GM21576 (cell line): Measurements from ENCODE around the gene HPS5.
A peak's percentile ranks its signal among the peaks of the same experiment; 100 is the strongest.

Source experiments
- ATAC-seq: cut with Tn5 transposase; IDR thresholded peaks from one replicate; pipeline ENCODE4 v1.9.1; 2021; ENCODE audit warnings: mild to moderate bottlenecking, moderate library complexity; ENCODE audit not compliant: unreplicated experiment

HPS5 gene

GRCh38 chr11:18236664-18237356 lies 85.1 kb downstream of the HPS5 start, which contains the start of gene SAA4:
TSS of gene SAA4 (minus strand) at chr11:18236802. CDS start at chr11:18235926, 876 bp downstream.
- ATAC-seq: no peak

DNA sequence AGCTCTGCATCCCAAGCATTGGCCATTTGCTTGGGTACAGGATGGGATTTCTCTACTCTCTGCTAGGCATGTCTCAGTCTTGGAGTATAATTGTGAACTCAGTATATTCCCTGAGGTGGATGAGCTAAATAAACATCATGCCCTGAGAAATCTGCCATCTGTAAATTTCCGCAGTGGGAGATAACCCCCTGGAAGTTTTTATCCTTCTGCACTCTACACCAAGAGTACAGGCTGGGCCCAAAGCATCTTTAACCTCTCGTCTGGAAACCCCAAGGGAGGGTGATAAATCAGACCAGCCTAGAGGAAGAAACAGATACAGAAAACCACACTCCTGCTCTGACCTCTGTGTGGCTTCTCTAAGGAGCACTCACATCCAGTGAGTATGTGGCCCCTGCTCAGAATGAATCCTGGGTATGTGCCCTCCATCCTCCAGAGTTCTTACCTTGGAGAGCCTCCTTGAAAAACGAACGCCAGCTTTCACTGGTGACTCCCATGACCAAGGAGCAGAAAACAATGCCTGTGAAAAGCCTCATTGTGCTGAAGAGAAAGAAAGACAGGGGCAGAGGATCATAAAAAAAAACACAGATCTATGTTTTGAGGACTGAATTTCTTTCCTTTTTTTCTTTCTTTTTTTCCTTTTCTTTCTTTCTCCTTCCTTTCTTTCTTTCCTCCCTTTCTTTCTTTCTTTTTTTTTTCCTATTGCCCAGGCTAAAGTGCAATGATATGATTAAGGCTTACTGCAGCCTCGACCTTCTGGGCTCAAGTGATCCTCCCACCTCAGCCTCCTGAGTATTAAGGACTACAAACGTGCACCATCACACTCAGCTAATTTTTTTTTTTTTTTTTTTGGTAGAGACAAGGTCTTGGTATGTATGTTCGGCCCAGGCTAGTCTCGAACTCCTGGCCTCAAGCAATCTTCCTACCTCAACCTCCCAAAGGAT lies 86.3 kb downstream of the HPS5 start:
- no peak for ATAC-seq

GRCh38 chr11:18233912-18234311 lies 88.0 kb downstream of the HPS5 start:
- no peak for ATAC-seq

DNA sequence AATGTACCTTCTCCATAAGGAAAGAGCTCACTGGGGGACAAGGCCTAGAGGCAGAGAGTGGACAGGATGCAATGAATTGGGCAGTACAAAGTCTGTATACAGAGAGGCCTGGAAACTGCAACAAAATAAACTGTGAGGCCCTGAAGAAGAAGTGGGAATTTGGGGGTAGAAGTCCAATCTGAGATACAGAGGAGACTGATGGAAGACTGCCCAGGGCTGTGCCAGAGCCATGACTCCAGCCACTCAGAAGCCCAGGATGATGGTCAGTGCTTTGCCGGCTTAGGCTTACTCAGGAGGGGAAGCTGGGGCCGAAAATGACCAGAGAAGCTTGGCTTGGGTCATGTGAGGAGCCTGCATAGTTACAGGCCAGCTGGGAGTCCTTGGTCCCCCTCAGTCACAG lies 91.1 kb downstream of the HPS5 start:
- no peak for ATAC-seq

DNA sequence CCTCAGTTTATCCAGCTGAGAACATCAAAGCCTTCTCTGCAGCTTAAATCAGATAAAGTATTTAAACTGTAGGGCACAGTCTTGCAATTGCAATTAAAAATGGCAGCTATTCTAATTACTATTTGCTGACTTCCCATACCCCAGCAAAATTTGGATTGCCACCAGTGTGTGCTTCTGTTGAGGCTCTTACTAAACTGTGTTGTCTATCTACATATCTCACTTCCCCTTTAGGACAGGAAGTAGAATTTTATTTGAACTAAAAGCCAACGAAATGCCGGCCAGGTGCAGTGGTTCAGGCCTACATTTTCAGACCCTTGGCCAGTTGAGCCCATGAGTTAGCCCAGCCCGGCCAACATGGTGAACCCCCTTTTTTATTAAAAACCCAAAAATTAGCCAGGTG lies 92.4 kb downstream of the HPS5 start:
- ATAC-seq: peak; percentile 95
